Activated gamma-delta T cell treated with anti-CD3 and anti-CD28 coated beads, Interleukin-2, amount 50 U/mL, for 16 hours (primary cell): Measurements from ENCODE around the gene SPNS2.

Experiments
- DNase-seq: peaks from one replicate; pipeline ENCODE4 v3.0.0-alpha.2; 2020; ENCODE audit warnings: low read depth

Gene SPNS2

DNA sequence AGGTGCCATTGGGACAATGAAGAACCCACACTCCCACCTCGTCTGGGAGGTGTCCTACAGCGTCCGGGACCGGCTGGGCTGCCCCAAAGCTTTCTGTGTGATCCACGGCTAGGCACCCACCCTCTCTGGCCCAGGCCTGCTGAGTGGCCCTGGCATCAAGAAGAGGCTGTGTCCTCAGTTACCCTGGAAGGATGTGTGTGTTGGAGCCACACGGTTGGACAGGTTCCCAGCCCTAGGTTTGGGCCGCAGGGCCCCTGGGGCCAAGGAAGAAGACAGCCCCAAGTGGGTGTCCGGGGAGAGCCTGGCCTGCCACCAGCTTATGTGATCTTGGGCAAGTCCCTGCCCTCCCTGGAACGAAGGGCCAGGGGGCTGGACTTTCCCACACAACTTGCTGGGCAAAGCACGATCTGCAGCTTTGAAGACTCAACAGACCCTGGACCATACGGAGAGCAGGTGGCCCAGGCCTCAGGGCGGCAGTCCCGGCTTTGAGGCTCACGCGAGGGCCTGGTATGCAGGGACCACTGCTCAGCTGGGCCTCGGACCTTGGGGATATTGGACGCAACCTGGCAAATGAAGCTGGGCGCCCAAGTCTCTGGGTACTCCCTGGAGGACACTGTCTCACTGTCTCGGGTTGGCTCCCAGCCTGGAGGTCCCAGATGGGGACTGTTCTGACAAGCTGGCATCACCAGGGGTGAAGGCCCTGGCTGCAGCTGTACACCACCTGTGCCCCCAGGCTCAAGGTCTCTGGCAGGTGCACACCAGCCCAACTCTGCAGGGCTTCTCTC is 39.0 kb downstream of the SPNS2 start:
- no peak for DNase-seq

- DNase-seq, result no peak
Observed at GRCh38 chr17:4538236-4539002, 39.7 kb downstream of the SPNS2 start.

- no peak for DNase-seq
Observed at GRCh38 chr17:4539025-4539424, 40.3 kb downstream of the SPNS2 start.

- no peak for DNase-seq
Observed at GRCh38 chr17:4539576-4540223, 41.0 kb downstream of the SPNS2 start.

DNA sequence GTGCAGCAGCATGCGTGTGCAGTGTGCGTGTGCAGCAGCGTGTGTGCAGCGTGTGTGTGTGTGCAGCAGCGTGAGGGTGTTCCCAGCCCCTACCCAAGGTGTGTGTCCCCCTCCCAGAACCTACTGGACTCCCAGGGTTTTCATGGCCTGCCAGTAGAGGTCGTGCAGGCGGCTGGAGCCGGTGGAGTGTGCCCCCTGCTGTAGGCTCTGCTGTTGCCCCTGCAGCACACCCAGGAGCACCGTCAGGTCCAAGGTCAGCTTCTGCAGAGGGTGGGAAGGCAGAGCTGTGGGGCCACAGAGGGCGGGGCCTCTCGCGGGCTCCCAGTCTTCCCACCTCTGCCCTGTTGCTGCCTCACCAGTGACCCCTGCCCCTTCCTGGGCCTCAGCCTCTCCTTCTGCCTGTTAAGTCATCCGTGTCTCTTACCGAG is 41.6 kb downstream of the SPNS2 start:
- no peak for DNase-seq

- DNase-seq, result no peak
Observed at GRCh38 chr17:4540687-4541327, 42.1 kb downstream of the SPNS2 start.

DNA sequence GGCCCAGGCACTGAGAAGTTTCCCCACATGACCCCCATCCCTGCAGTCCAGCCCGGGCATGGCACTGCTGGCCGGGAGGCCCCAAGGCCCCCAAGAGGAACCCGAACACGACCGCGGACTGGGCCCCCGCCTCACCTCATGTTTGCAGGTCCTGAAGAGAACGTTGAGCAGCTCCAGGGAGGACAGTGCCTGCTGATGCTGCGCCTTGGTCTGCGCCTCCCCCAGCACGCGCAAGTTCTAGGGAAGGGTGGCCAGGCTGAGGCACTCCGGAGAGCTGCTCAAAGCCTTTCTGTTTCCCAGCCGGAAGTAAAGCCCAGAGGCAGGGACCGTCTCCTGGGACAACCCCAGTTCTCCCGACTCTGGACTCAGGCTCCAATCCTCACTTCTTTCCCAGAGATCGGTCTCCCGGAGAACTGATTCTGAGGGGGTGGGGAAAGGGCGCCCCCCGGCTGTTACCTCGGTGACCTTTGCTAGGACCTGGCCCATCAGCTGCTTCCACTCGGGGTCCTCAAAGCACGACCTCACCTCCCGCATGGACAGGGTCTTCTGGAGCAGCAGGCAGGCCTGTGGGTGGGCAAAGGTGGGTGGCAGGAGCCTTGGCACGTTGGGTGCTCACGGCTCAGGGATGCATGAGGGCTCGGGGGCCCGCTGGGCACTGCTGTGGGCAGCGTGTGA is 42.8 kb downstream of the SPNS2 start:
- DNase-seq, result no peak

GRCh38 chr17:4542003-4542725 is 43.5 kb downstream of the SPNS2 start:
- DNase-seq, result no peak

DNA sequence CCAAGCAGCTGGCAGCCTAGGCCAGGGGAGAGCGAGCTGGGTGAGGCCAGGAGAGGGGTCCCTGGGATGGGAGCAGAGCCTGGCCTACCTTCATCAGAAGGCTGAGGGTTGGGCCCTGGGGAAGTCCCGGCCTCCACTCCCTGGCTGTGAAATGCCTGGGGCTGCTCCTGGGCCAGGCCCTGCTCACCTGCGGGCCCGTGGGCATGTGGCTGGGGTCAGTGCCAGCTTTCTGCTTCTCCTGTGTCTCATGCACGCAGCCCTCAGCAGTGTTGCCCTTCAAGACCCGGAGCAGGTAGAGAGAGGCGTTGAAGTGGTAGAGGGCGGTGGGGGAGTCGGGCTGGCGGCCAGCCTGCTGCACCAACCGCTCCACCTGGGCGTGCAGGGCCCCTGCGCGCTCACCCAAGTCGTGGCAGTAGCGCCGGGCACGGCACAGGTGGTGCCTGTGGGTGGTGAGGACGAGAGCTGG is 44.1 kb downstream of the SPNS2 start:
- DNase-seq, result no peak

- no peak for DNase-seq
Observed at GRCh38 chr17:4543557-4544026, 44.9 kb downstream of the SPNS2 start.

DNA sequence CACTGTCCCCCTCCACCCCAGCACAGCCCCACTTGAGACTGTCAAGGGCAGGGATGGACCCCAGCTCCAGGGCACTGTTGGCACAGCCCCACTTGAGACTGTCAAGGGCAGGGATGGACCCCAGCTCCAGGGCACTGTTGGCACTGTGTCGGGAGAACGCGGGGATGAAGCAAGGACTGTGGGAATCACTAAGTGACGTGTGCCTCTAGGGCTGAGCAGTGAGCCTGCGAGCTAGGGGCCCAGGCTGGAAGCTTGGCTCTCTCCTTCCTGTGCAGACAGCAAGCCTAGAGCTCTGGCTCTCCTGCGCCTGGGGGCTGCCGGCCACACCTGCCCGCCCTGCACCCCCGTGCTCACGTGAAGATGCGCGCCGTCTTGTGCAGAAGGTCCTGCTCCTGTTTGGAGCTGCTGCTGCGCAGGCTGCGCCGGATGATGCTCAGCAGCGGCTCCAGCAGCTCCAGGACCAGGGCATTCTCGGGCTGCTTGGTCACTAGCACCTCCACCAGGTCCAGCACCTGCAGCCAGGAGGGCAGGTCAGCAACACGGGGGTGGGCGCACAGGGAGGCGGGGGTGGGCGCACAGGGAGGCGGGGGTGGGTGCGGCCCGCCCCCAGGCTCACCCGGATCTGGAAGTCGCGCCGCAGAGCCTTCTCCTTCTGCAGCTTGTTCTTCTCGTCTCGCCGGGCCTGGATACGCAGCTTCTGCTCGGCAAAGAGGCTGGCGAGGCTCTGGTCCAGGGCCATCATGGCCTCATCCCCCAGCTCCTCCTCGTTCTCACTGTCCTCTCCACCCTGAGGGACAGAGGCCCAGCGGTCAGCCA is 45.7 kb downstream of the SPNS2 start:
- DNase-seq, result no peak

- no peak for DNase-seq
Observed at GRCh38 chr17:4544951-4545216, 46.2 kb downstream of the SPNS2 start.

DNA sequence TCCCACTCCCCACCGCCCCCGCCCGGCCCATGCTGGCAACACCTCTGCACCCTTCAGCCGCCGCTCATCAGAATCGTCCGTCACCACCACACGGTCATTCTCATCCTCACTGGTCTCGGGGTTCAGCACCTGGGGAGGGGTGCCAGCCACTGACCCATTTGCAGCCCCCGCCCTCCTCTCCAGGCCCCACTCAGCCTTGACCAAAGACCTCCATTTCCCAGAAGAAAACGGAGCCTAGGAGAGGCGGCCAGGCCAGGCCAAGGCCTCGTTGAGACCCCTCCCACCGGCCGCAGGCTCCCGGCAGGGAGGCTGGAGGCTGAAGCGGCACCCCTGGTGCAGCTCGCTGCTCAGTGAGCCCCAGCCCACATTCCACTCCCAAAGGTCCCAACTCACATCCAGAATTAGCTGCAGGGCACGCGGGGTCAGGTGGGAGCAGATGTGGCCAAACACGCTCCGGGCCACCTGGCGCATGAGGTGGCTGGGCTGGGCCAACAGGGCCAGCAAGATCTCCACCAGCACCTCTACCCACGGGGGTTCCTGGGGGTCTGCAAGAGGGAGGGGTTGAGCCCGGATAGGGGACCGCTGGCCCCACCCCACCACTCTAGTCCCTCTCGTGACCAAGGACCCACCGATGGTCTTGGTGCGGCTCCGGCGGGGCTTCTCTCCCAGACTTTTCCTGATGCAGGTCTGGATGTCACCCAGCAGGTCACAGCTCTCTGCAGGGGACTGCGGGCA is 46.7 kb downstream of the SPNS2 start:
- DNase-seq, result no peak

DNA sequence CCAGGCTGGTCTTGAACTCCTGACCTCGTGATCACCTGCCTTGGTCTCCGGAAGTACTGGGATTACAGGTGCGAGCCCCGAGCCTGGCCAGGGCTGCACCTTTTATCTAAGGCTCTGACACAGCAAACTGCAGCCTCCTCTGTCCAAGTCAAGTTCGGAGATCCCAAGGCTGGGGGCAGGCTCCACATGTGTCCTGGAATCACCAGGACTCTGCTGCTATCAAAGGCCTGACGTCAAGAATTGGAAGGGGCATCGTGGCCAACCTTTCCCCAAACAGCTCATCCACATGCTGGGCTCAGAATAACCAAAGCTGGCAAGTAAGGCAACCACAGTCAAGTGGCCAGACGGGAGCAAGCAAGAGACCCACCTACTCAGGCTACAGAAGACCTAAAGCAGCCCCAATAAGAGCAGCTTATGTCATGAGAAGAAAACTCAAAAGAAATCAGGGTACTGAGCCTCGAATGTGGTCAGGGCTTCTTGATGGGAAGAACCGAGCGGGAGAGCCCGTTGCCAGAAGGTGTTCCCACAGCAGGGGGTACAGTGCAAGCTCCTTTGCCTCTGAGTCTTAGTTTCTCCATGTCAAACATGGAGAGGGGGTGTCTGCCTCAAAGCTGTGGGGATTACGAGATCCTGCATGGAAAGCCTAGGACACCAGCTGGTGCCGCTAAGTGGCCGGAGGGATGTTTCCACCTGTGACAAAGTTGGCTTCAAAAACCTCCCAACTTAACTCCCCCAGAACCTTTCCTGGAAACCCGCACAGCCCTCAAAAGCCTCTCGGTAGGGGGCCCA is 48.6 kb downstream of the SPNS2 start:
- no peak for DNase-seq

- DNase-seq, result no peak
Observed at GRCh38 chr17:4548061-4548461, 49.4 kb downstream of the SPNS2 start.

DNA sequence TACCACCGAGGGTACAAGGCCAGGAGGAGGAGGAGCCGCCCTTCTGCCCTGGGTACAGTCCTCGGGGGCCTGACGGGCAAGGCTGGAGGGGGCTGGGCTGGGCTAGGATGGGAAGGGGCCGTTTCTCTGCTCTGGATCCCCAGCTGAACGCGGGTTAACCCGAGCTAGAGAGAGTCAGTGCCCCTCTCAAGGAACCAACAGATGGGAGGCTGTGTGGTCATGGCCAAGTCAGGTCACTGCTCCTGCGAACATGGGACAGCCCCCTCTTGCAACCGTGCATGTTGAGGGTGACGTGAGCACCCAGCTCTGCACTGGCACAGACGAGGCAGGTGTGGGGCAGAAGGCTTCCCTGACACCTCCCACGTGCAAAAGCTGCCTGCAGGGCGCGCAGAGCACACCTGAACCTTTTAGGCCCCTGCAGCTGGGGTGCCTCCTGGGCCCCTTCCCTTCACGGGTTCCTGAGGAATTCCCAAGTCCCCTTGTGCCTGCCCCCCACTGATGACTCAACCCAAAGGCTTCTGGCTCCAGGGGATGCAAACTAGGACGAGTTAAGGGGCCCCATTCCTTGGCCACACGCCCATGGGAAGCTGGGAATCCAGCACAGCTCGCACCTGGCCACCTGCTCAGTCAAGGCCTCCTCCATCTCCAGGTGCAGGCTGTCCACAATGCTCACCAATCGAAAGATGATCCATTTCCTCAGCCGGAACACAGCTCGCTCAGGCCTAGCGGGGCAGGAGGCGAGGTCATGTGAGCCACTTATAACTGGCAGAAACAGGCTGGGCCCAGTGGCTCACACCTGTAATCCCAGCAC is 50.2 kb downstream of the SPNS2 start:
- no peak for DNase-seq

DNA sequence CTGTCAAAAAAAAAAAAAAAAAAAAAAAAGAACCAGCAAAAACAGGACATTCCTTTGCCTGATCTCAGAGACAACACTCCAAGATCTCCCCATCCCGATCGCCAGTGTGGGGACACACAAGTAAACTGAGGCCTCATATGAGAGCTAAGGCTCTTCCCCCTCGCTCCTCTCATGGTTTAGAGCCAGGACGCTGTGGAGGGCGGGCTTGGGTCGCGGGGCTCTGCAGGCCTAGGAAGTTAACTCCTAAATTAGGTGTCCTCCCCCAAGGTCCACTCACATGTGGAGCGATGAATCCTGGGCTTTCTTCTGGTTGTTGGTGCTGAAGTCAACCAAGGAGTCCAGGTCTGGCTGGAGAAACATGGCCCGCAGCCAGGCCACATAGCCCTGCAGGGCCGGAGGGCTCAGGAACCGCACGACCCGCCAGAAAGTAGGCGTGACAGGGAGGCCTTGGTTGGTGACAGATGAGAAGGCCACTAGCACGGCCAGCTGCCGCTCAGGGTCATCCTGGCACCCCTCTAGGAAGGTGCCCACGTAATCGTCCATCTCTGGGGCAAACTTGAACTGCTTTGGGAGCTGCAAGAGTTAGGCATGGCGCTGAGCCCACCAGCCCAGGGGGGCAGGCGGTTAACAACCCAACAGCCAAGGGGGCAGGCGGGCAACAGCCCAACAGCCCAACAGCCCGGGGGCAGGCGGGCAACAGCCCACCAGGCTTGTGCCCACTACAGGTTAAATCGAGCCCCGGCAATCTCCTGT is 51.3 kb downstream of the SPNS2 start:
- no peak for DNase-seq
